ENCODE results near the gene GOLM1. TPM values are rescaled to one million over a fixed set of nuclear protein-coding genes. Genes with fewer than 3 reads are reported as not detected.

The GOLM1 gene
- total RNA-seq, 1 experiment from 2014 or later, result not detected

DNA sequence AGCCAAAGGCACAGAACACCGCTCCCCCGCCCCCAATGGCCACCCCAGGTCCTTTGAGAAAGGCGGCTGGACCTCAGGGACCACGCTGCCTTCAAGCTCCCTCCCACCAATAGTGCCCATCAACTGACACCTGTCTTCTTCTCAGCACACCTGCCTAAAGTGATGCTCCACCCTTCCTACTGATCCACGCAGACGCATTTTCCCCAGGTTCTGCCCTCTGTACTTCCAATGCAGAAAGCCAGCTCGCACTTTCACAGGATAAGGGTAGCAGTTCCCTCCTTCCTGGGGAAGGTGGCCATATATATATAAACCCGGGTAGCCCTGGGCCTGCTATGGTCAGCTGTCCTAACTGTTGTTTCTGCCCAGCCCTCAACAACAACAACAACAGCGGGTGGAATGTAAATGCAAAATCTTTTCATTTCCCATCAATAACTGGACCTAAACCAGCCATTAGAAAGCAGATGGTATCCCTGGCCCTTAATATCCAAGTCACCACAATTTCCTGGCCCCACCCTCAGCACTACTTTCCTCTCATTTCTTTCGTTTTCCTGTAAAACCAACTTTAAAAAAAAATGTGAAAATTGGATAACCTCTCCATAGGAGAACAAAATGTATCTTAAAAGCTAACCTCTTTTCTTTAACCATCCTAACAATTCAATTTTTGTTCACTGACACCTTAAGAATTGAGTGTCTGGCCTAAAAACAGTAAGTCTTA, 1.7 kb downstream of the GOLM1 start:
- Histone ChIP-seq H3K79me2 (ENCODE audit: low read length) (no peaks in the 10 kb centered on the region), H2AFZ (ENCODE audit: low read length) (no peak overlapping the region), H3K9me2 (replicated peaks; ENCODE audit: insufficient read depth, low read length) (no peaks in the 10 kb centered on the region), H3K9me3 (ENCODE audit: low read length) (no peaks in the 10 kb centered on the region), H3K4me2 (ENCODE audit: low read depth, low read length, poor library complexity, severe bottlenecking) (no peak overlapping the region), H3K4me1 (ENCODE audit: low read length) (no peaks in the 10 kb centered on the region), H3K4me3 (ENCODE audit: low read length) (no peak overlapping the region), H4K20me1 (ENCODE audit: insufficient read depth, low read depth, low read length) (no peaks in the 10 kb centered on the region), H3K27ac (ENCODE audit: low read length) (no peak overlapping the region), H3K36me3 (ENCODE audit: insufficient read depth, low read length) (no peaks in the 10 kb centered on the region), H3K27me3 (ENCODE audit: low read length) (no peaks in the 10 kb centered on the region), H3K9ac (ENCODE audit: low read length) (no peak overlapping the region)
- DNase-seq, result no peak

- Histone ChIP-seq H3K4me3 (ENCODE audit: low read length) (no peak overlapping the region), H4K20me1 (ENCODE audit: insufficient read depth, low read depth, low read length) (no peaks in the 10 kb centered on the region), H3K27me3 (ENCODE audit: low read length) (no peaks in the 10 kb centered on the region), H3K36me3 (ENCODE audit: insufficient read depth, low read length) (no peaks in the 10 kb centered on the region), H3K79me2 (ENCODE audit: low read length) (no peaks in the 10 kb centered on the region), H3K9me2 (replicated peaks; ENCODE audit: insufficient read depth, low read length) (no peaks in the 10 kb centered on the region), H3K27ac (ENCODE audit: low read length) (no peak overlapping the region), H3K4me1 (ENCODE audit: low read length) (no peaks in the 10 kb centered on the region), H3K9ac (ENCODE audit: low read length) (no peak overlapping the region), H3K9me3 (ENCODE audit: low read length) (no peaks in the 10 kb centered on the region), H2AFZ (ENCODE audit: low read length) (no peak overlapping the region), H3K4me2 (ENCODE audit: low read depth, low read length, poor library complexity, severe bottlenecking) (no peak overlapping the region)
- no peak for DNase-seq
Measured at GRCh38 chr9:86096386-86096785, 3.0 kb downstream of the GOLM1 start.

GRCh38 chr9:86093788-86094555, 5.4 kb downstream of the GOLM1 start:
- H3K4me2 ChIP-seq (ENCODE audit: low read depth, low read length, poor library complexity, severe bottlenecking), result no peak overlapping the region
- H3K4me1 ChIP-seq (ENCODE audit: low read length), result no peaks in the 10 kb centered on the region
- no peaks in the 10 kb centered on the region for H3K79me2 ChIP-seq (ENCODE audit: low read length)
- H3K27me3 ChIP-seq (ENCODE audit: low read length), result no peaks in the 10 kb centered on the region
- H3K36me3 ChIP-seq (ENCODE audit: insufficient read depth, low read length), result no peaks in the 10 kb centered on the region
- no peaks in the 10 kb centered on the region for H3K9me2 ChIP-seq (replicated peaks; ENCODE audit: insufficient read depth, low read length)
- DNase-seq, result no peak
- H2AFZ ChIP-seq (ENCODE audit: low read length), result no peak overlapping the region
- no peak overlapping the region for H3K27ac ChIP-seq (ENCODE audit: low read length)
- no peak overlapping the region for H3K4me3 ChIP-seq (ENCODE audit: low read length)
- no peaks in the 10 kb centered on the region for H4K20me1 ChIP-seq (ENCODE audit: insufficient read depth, low read depth, low read length)
- H3K9ac ChIP-seq (ENCODE audit: low read length), result no peak overlapping the region
- no peaks in the 10 kb centered on the region for H3K9me3 ChIP-seq (ENCODE audit: low read length)

DNA sequence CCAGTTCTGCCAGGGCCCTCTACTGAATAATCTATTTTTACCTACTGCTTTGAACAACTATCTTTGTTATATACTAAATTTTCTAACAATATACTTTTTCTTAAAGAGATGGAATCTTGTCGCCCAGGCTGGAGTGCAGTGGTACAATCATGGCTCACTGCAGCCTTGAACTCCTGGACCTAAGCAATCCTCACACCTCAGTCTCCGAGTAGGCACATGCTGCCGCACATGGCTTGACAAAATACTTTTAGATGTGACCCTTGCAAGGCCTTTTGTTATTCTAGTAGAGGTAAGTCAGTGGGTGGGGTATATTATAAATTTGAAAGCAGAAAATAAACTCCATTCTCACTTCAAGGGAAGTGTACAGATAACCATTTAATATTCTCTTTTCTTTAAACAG, 7.9 kb downstream of the GOLM1 start:
- no peaks in the 10 kb centered on the region for H3K9me2 ChIP-seq (replicated peaks; ENCODE audit: insufficient read depth, low read length)
- no peaks in the 10 kb centered on the region for H3K79me2 ChIP-seq (ENCODE audit: low read length)
- no peaks in the 10 kb centered on the region for H3K27me3 ChIP-seq (ENCODE audit: low read length)
- no peak overlapping the region for H3K4me3 ChIP-seq (ENCODE audit: low read length)
- no peak overlapping the region for H2AFZ ChIP-seq (ENCODE audit: low read length)
- no peak overlapping the region for H3K9ac ChIP-seq (ENCODE audit: low read length)
- H3K36me3 ChIP-seq (ENCODE audit: insufficient read depth, low read length), result no peaks in the 10 kb centered on the region
- H3K9me3 ChIP-seq (ENCODE audit: low read length), result no peaks in the 10 kb centered on the region
- DNase-seq, result no peak
- H4K20me1 ChIP-seq (ENCODE audit: insufficient read depth, low read depth, low read length), result no peaks in the 10 kb centered on the region
- no peak overlapping the region for H3K4me2 ChIP-seq (ENCODE audit: low read depth, low read length, poor library complexity, severe bottlenecking)
- H3K27ac ChIP-seq (ENCODE audit: low read length), result no peak overlapping the region
- no peaks in the 10 kb centered on the region for H3K4me1 ChIP-seq (ENCODE audit: low read length)

GRCh38 chr9:86082870-86083269, 16.5 kb downstream of the GOLM1 start:
- Histone ChIP-seq H3K27me3 (ENCODE audit: low read length) (no peaks in the 10 kb centered on the region), H3K4me2 (ENCODE audit: low read depth, low read length, poor library complexity, severe bottlenecking) (no peak overlapping the region), H3K9me3 (ENCODE audit: low read length) (no peaks in the 10 kb centered on the region), H3K9me2 (replicated peaks; ENCODE audit: insufficient read depth, low read length) (no peaks in the 10 kb centered on the region), H3K79me2 (ENCODE audit: low read length) (no peaks in the 10 kb centered on the region), H3K36me3 (ENCODE audit: insufficient read depth, low read length) (no peaks in the 10 kb centered on the region), H2AFZ (ENCODE audit: low read length) (no peak overlapping the region), H3K4me1 (ENCODE audit: low read length) (no peaks in the 10 kb centered on the region), H4K20me1 (ENCODE audit: insufficient read depth, low read depth, low read length) (no peaks in the 10 kb centered on the region), H3K27ac (ENCODE audit: low read length) (no peak overlapping the region), H3K9ac (ENCODE audit: low read length) (no peak overlapping the region), H3K4me3 (ENCODE audit: low read length) (no peak overlapping the region)
- DNase-seq, result no peak

GRCh38 chr9:86079865-86080469, 19.4 kb downstream of the GOLM1 start:
- Histone ChIP-seq H3K36me3 (ENCODE audit: insufficient read depth, low read length) (no peaks in the 10 kb centered on the region), H3K9me2 (replicated peaks; ENCODE audit: insufficient read depth, low read length) (no peaks in the 10 kb centered on the region), H3K27me3 (ENCODE audit: low read length) (no peaks in the 10 kb centered on the region), H3K4me2 (ENCODE audit: low read depth, low read length, poor library complexity, severe bottlenecking) (no peak overlapping the region), H4K20me1 (ENCODE audit: insufficient read depth, low read depth, low read length) (no peaks in the 10 kb centered on the region), H3K9me3 (ENCODE audit: low read length) (no peaks in the 10 kb centered on the region), H3K9ac (ENCODE audit: low read length) (no peak overlapping the region), H3K4me1 (ENCODE audit: low read length) (no peaks in the 10 kb centered on the region), H3K27ac (ENCODE audit: low read length) (no peak overlapping the region), H3K79me2 (ENCODE audit: low read length) (no peaks in the 10 kb centered on the region), H2AFZ (ENCODE audit: low read length) (no peak overlapping the region), H3K4me3 (ENCODE audit: low read length) (no peak overlapping the region)
- DNase-seq, result no peak

GRCh38 chr9:86079421-86079831, 19.9 kb downstream of the GOLM1 start:
- no peak overlapping the region for H2AFZ ChIP-seq (ENCODE audit: low read length)
- no peaks in the 10 kb centered on the region for H3K9me3 ChIP-seq (ENCODE audit: low read length)
- no peak overlapping the region for H3K27ac ChIP-seq (ENCODE audit: low read length)
- H3K9ac ChIP-seq (ENCODE audit: low read length), result no peak overlapping the region
- H3K4me3 ChIP-seq (ENCODE audit: low read length), result no peak overlapping the region
- no peak overlapping the region for H3K4me2 ChIP-seq (ENCODE audit: low read depth, low read length, poor library complexity, severe bottlenecking)
- no peaks in the 10 kb centered on the region for H3K9me2 ChIP-seq (replicated peaks; ENCODE audit: insufficient read depth, low read length)
- no peaks in the 10 kb centered on the region for H3K27me3 ChIP-seq (ENCODE audit: low read length)
- H3K4me1 ChIP-seq (ENCODE audit: low read length), result no peaks in the 10 kb centered on the region
- no peak for DNase-seq
- no peaks in the 10 kb centered on the region for H4K20me1 ChIP-seq (ENCODE audit: insufficient read depth, low read depth, low read length)
- no peaks in the 10 kb centered on the region for H3K36me3 ChIP-seq (ENCODE audit: insufficient read depth, low read length)
- no peaks in the 10 kb centered on the region for H3K79me2 ChIP-seq (ENCODE audit: low read length)

DNA sequence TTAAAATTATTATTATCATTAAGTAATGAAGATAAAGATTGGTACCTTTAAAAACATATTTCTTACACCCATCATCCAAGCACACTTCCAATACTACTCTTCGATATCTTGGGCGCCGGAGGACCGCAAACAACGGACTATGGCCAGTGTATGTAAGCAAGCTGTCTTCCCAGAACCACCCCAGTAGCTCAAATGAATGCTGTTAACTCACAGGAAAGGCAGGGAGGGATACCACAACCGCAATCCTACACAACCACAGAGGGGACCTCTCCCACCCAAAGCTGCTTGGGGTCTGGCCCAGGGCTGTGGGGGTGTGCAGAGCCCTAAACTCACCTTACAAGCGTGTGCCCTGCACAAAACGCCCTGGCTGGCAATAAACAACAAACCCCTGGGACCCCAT, 20.6 kb downstream of the GOLM1 start:
- no peaks in the 10 kb centered on the region for H3K9me3 ChIP-seq (ENCODE audit: low read length)
- DNase-seq, result no peak
- no peaks in the 10 kb centered on the region for H3K36me3 ChIP-seq (ENCODE audit: insufficient read depth, low read length)
- H2AFZ ChIP-seq (ENCODE audit: low read length), result no peak overlapping the region
- no peak overlapping the region for H3K4me3 ChIP-seq (ENCODE audit: low read length)
- H3K9me2 ChIP-seq (replicated peaks; ENCODE audit: insufficient read depth, low read length), result no peaks in the 10 kb centered on the region
- H3K27me3 ChIP-seq (ENCODE audit: low read length), result no peaks in the 10 kb centered on the region
- H3K4me1 ChIP-seq (ENCODE audit: low read length), result no peaks in the 10 kb centered on the region
- no peak overlapping the region for H3K27ac ChIP-seq (ENCODE audit: low read length)
- no peak overlapping the region for H3K9ac ChIP-seq (ENCODE audit: low read length)
- no peaks in the 10 kb centered on the region for H3K79me2 ChIP-seq (ENCODE audit: low read length)
- no peak overlapping the region for H3K4me2 ChIP-seq (ENCODE audit: low read depth, low read length, poor library complexity, severe bottlenecking)
- no peaks in the 10 kb centered on the region for H4K20me1 ChIP-seq (ENCODE audit: insufficient read depth, low read depth, low read length)
